Fibroblast of lung (primary cell): ENCODE data around the gene KLHDC7A.

Experiments used
- EZH2 ChIP-seq: IDR thresholded peaks from 2 replicates; pipeline ENCODE4 v1.5.1; 2012; ENCODE audit warnings: low read length, control low read depth, mild to moderate bottlenecking; ENCODE audit errors: missing control alignments
- TF ChIP-seq, protein P1 (sequence below), 2 donors: IDR thresholded peaks in 1 of 2; conservative IDR thresholded peaks in 1 of 2; 1 replicate in 1 of 2; 2 replicates in 1 of 2; pipeline ENCODE4 v1.5.1; 2011 to 2012; ENCODE audit warnings: low read length in 2 of 2, control low read depth in 1 of 2, inconsistent platforms in 1 of 2, low read depth in 1 of 2, mild to moderate bottlenecking in 1 of 2

DNA sequence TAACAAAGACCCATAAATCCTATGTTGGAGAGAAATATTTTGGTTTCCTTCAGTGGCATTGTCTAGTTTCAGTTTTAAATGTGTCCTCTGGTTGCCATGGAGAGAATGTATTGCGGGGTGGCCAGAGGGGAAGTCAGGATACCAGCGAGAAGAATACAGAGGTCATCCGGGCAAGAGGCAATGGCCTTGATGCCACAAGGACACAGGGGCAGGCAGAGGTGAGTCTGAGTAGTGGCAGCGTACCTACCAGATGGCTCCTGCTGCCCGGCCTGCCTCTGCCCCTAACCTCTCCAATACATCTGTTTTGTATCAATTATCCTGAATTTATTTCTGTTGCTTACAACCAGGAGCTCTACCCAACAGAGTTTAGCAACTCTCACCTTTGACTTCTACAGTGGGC, 14.9 kb downstream of the KLHDC7A start:
- TF ChIP-seq, protein P1, sequence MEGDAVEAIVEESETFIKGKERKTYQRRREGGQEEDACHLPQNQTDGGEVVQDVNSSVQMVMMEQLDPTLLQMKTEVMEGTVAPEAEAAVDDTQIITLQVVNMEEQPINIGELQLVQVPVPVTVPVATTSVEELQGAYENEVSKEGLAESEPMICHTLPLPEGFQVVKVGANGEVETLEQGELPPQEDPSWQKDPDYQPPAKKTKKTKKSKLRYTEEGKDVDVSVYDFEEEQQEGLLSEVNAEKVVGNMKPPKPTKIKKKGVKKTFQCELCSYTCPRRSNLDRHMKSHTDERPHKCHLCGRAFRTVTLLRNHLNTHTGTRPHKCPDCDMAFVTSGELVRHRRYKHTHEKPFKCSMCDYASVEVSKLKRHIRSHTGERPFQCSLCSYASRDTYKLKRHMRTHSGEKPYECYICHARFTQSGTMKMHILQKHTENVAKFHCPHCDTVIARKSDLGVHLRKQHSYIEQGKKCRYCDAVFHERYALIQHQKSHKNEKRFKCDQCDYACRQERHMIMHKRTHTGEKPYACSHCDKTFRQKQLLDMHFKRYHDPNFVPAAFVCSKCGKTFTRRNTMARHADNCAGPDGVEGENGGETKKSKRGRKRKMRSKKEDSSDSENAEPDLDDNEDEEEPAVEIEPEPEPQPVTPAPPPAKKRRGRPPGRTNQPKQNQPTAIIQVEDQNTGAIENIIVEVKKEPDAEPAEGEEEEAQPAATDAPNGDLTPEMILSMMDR (conservative IDR thresholded peaks at IDR 0.05 in 1 of 2, IDR thresholded peaks at IDR 0.05 in 1 of 2; ENCODE audit: low read depth in 1 of 2, low read length in 2 of 2), result no peak
- no peak for TF ChIP-seq EZH2
